GM23248 (cell line): Measurements from ENCODE around the gene XXYLT1. TPM values are rescaled to one million over a fixed set of nuclear protein-coding genes. Genes with fewer than 3 reads are reported as not detected.

ENCODE experiments used
- DNase-seq: peaks from one replicate; pipeline ENCODE4 v3.0.0-alpha.2; 2015
- H2AFZ ChIP-seq: fragments of 200-600 bp; sonication (generic); 2 replicates; pipeline ENCODE4 v1.6.1; 2016; ENCODE audit warnings: antibody characterized with exemption
- H3F3A ChIP-seq: fragments of 200-600 bp; sonication (generic); 2 replicates; pipeline ENCODE4 v1.6.1; 2016; ENCODE audit warnings: mild to moderate bottlenecking, antibody characterized with exemption, mixed run types; ENCODE audit not compliant: insufficient read depth
- H3K27ac ChIP-seq: fragments of 200-600 bp; sonication (generic); 2 replicates; pipeline ENCODE4 v1.5.1; 2016; ENCODE audit warnings: mild to moderate bottlenecking
- H3K27me3 ChIP-seq: fragments of 200-600 bp; sonication (generic); replicated peaks from 2 replicates; pipeline ENCODE4 v1.6.1; 2016; ENCODE audit warnings: mild to moderate bottlenecking; ENCODE audit not compliant: insufficient read depth
- H3K36me3 ChIP-seq: fragments of 200-600 bp; sonication (generic); 2 replicates; pipeline ENCODE4 v1.6.1; 2016; ENCODE audit warnings: low read depth, mild to moderate bottlenecking
- H3K4me1 ChIP-seq: fragments of 200-600 bp; sonication (generic); 2 replicates; pipeline ENCODE4 v1.6.1; 2016; ENCODE audit warnings: mild to moderate bottlenecking; ENCODE audit not compliant: insufficient read depth
- H3K4me2 ChIP-seq: fragments of 200-600 bp; sonication (generic); one replicate; pipeline ENCODE4 v1.6.1; 2016; ENCODE audit warnings: mild to moderate bottlenecking; ENCODE audit not compliant: unreplicated experiment
- H3K4me3 ChIP-seq: fragments of 200-600 bp; sonication (generic); 2 replicates; pipeline ENCODE4 v1.5.1; 2016; ENCODE audit warnings: mild to moderate bottlenecking
- H3K79me2 ChIP-seq: fragments of 200-600 bp; sonication (generic); 2 replicates; pipeline ENCODE4 v1.6.1; 2016; ENCODE audit warnings: mild to moderate bottlenecking; ENCODE audit not compliant: insufficient read depth
- H3K9ac ChIP-seq: fragments of 200-600 bp; sonication (generic); 2 replicates; pipeline ENCODE4 v1.6.1; 2016; ENCODE audit warnings: mild to moderate bottlenecking
- H3K9me2 ChIP-seq: fragments of 200-600 bp; sonication (generic); 2 replicates; pipeline ENCODE4 v1.6.1; 2016; ENCODE audit warnings: mixed run types, mild to moderate bottlenecking, moderate library complexity; ENCODE audit not compliant: insufficient read depth
- H3K9me3 ChIP-seq: fragments of 200-600 bp; sonication (generic); one replicate; pipeline ENCODE4 v1.6.1; 2017; ENCODE audit warnings: low read depth
- H4K20me1 ChIP-seq: fragments of 200-600 bp; sonication (generic); 2 replicates; pipeline ENCODE4 v1.6.0; 2016; ENCODE audit not compliant: insufficient read depth
- EZH2 ChIP-seq: fragments of 200-600 bp; sonication (generic); IDR thresholded peaks from 2 replicates; pipeline ENCODE4 v1.6.1; 2018; ENCODE audit warnings: antibody characterized with exemption, mild to moderate bottlenecking; ENCODE audit not compliant: insufficient read depth, poor library complexity, severe bottlenecking
- EZH2phosphoT487 ChIP-seq: fragments of 200-600 bp; sonication (generic); IDR thresholded peaks from 2 replicates; pipeline ENCODE4 v1.6.1; 2018; ENCODE audit warnings: antibody characterized with exemption, moderate library complexity, mild to moderate bottlenecking, low read depth; ENCODE audit not compliant: insufficient read depth
- WGBS, 2 experiments: methylation state at CpG; one replicate each; pipeline ENCODE4 v1.1.6; 2015 to 2017; ENCODE audit warnings: low lambda C conversion rate in 2 of 2, low coverage in 1 of 2; ENCODE audit errors: missing lambda C conversion rate in 2 of 2; 5-methylcytosine and 5-hydroxymethylcytosine counted together
- in situ Hi-C: fragments of 300-500 bp; cut with MboI; formaldehyde crosslinking; loops from 2 replicates; pipeline ENCODE4 v1.15.0; 2020
- polyA plus RNA-seq: library from polyadenylated mRNA; unstranded; fragments of >200 nt; fragmentation: Nextera tagmentation; extraction: Ambion mirVana; gene quantifications from 2 replicates; pipeline ENCODE4 v1.2.1, GENCODE V29; 2016
- total RNA-seq: library from RNA; depleted of rRNA; stranded (reverse); fragments of >200 nt; shearing (Covaris generic); gene quantifications from 2 replicates; pipeline ENCODE4 v1.2.3, GENCODE V29; 2014

Gene XXYLT1
- total and polyA plus RNA-seq, 2 experiments from 2014 or later = 22.8 to 44.7 TPM

DNA sequence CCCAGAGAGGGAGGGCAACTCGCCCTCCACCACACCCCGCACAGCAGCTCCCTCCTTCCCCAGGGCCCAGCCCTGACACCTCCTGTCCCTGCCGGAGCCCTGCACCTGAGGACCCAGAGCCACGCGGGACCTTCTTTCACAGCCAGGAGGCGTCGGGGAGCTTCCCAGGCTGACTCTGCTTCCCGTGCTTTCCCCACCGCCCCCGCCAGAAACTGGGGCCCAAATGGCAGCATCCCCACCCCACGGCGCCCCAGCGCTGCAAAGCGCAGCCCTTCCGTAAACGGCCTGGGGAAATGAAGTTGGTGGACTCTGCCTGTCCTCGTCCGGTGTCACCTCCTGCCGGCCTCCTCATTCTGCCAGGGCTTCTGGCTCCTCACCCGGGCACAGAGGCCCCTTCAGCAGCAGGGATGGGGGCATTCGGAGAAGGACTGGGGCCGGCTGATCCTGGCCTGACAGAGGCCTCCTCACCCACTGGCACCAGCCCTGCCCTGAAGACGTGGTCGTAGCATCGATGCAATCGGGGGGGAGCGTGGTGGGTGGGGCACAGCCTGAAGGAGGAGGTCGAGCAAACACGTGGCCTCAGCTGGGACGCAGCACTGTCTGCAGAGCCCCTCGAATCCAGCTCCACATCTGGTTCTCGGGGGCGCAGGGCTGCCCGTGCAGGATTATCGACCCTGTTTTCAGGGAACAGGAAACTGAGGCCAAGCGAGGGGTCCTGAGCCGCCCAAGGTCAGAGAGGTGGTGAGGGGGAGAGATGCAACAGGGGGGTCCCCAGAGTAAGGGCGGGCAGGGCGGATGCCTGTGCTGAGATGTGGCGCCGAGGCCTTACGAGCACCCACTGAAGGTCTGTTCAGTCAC lies 235.4 kb downstream of the XXYLT1 start:
- Histone ChIP-seq H3K27me3 (no peaks in the 10 kb centered on the region), H3K27ac (no peak overlapping the region), H3K4me2 (no peak overlapping the region), H3K4me1 (no peaks in the 10 kb centered on the region), H3K9me2 (no peaks in the 10 kb centered on the region), H2AFZ (no peak overlapping the region), H3K79me2 (no peaks in the 10 kb centered on the region), H3K36me3 (no peaks in the 10 kb centered on the region), H3K9me3 (no peaks in the 10 kb centered on the region), H3K4me3 (no peak overlapping the region), H3K9ac (no peak overlapping the region), H3F3A (no peaks in the 10 kb centered on the region), H4K20me1 (no peaks in the 10 kb centered on the region)
- TF ChIP-seq EZH2 (no peak), EZH2phosphoT487 (no peak)
- no peak for DNase-seq
- WGBS, 2 experiments = 65 to 73% methylated on average over 36 to 42 of the region's 42 CpGs
- in situ Hi-C loops = no loop called here

GRCh38 chr3:195034541-195034940 lies 236.4 kb downstream of the XXYLT1 start:
- H3K4me1 ChIP-seq = no peaks in the 10 kb centered on the region
- no peaks in the 10 kb centered on the region for H3K36me3 ChIP-seq
- WGBS, 2 experiments = 75 to 79% methylated on average over 10 to 11 of the region's 11 CpGs
- H4K20me1 ChIP-seq = no peaks in the 10 kb centered on the region
- no peak overlapping the region for H3K4me3 ChIP-seq
- no peaks in the 10 kb centered on the region for H3F3A ChIP-seq
- no peak overlapping the region for H3K4me2 ChIP-seq
- H3K9ac ChIP-seq = no peak overlapping the region
- H3K27ac ChIP-seq = no peak overlapping the region
- no peaks in the 10 kb centered on the region for H3K9me3 ChIP-seq
- in situ Hi-C loops = no loop called here
- no peaks in the 10 kb centered on the region for H3K79me2 ChIP-seq
- DNase-seq = no peak
- no peak overlapping the region for H2AFZ ChIP-seq
- no peaks in the 10 kb centered on the region for H3K27me3 ChIP-seq
- TF ChIP-seq EZH2 = no peak
- TF ChIP-seq EZH2phosphoT487 = no peak
- no peaks in the 10 kb centered on the region for H3K9me2 ChIP-seq

DNA sequence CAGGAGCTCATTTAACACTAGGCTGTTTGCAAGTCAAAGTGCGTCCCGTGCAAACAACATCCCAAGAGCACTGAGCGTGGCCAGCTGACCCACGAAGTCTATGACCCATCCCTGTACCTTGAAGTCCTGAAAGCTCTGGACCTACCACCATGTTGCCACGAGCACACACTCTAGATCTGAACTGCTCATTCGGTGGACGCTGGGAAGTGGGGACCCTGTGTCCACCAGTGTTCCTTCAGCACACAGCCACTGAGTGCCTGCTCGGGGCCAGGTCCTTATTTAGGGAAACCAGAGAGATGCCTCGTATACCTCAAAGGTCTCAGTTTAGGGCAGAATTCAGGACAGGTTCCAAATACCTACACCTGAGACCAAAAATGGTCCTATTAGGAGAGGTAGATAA lies 236.9 kb downstream of the XXYLT1 start:
- Histone ChIP-seq H3K4me3 (no peak overlapping the region), H4K20me1 (no peaks in the 10 kb centered on the region), H3K36me3 (no peaks in the 10 kb centered on the region), H3K79me2 (no peaks in the 10 kb centered on the region), H3K4me1 (no peaks in the 10 kb centered on the region), H3K27ac (no peak overlapping the region), H3K4me2 (no peak overlapping the region), H3K9ac (no peak overlapping the region), H2AFZ (no peak overlapping the region), H3K9me2 (no peaks in the 10 kb centered on the region), H3K9me3 (no peaks in the 10 kb centered on the region), H3K27me3 (no peaks in the 10 kb centered on the region), H3F3A (no peaks in the 10 kb centered on the region)
- 52 to 61% methylated on average over 9 of the region's 9 CpGs for WGBS, 2 experiments
- no peak for DNase-seq
- TF ChIP-seq EZH2phosphoT487 (no peak), EZH2 (no peak)
- in situ Hi-C loops = no loop called here

- H3F3A ChIP-seq = no peaks in the 10 kb centered on the region
- H3K27ac ChIP-seq = no peak overlapping the region
- no peak overlapping the region for H3K9ac ChIP-seq
- no peaks in the 10 kb centered on the region for H4K20me1 ChIP-seq
- H3K9me2 ChIP-seq = no peaks in the 10 kb centered on the region
- no peaks in the 10 kb centered on the region for H3K4me1 ChIP-seq
- H3K27me3 ChIP-seq = no peaks in the 10 kb centered on the region
- no peaks in the 10 kb centered on the region for H3K36me3 ChIP-seq
- no peak for DNase-seq
- WGBS, 2 experiments = 59 to 60% methylated on average over 12 of the region's 12 CpGs
- no peak overlapping the region for H2AFZ ChIP-seq
- no peak for TF ChIP-seq EZH2
- no peak for TF ChIP-seq EZH2phosphoT487
- H3K4me2 ChIP-seq = no peak overlapping the region
- no peak overlapping the region for H3K4me3 ChIP-seq
- in situ Hi-C loops = no loop called here
- no peaks in the 10 kb centered on the region for H3K9me3 ChIP-seq
- no peaks in the 10 kb centered on the region for H3K79me2 ChIP-seq
Measured at GRCh38 chr3:195033531-195034091, 237.3 kb downstream of the XXYLT1 start.
